Ammon's horn (tissue), 1 donor: Measurements from ENCODE around the gene BTBD10.
A peak's percentile ranks its signal among the peaks of the same experiment; 100 is the strongest.

Experiments
- DNase-seq: peaks from one replicate; pipeline ENCODE4 v3.0.0-alpha.2; 2016; ENCODE audit warnings: low spot score

BTBD10 gene

GRCh38 chr11:13462901-13463778, at the start of gene BTBD10:
BTBD10 (minus strand) TSS chr11:13463222; CDS start chr11:13445124, 18,098 bp downstream.
- peak; percentile 97 for DNase-seq

GRCh38 chr11:13503393-13503792, 40.4 kb upstream of the BTBD10 start:
- no peak for DNase-seq

GRCh38 chr11:13502492-13502891, 39.5 kb upstream of the BTBD10 start:
- DNase-seq: no peak

GRCh38 chr11:13495929-13496328, 32.9 kb upstream of the BTBD10 start, which contains the start of gene PTH:
PTH (minus strand) TSS chr11:13495997; CDS start chr11:13492855, 3,142 bp downstream.
- no peak for DNase-seq

- no peak for DNase-seq
These were observed 31.0 kb upstream of the BTBD10 start for GRCh38 chr11:13494051-13494450.

GRCh38 chr11:13487661-13488030, 24.6 kb upstream of the BTBD10 start:
- DNase-seq: no peak

GRCh38 chr11:13486926-13487660, 24.1 kb upstream of the BTBD10 start:
- DNase-seq: no peak

- DNase-seq: no peak
These were observed 17.2 kb upstream of the BTBD10 start for GRCh38 chr11:13480198-13480597.

GRCh38 chr11:13479688-13480087, 16.7 kb upstream of the BTBD10 start:
- DNase-seq: no peak

GRCh38 chr11:13475091-13475490, 12.1 kb upstream of the BTBD10 start:
- DNase-seq: no peak

- no peak for DNase-seq
These were observed 10.1 kb upstream of the BTBD10 start for GRCh38 chr11:13473013-13473722.

- no peak for DNase-seq
These were observed 5.7 kb upstream of the BTBD10 start for GRCh38 chr11:13468750-13469149.

- peak; percentile 57 for DNase-seq
These were observed 2.9 kb upstream of the BTBD10 start for GRCh38 chr11:13465909-13466371.

GRCh38 chr11:13463779-13464290, 813 bp upstream of the BTBD10 start:
- DNase-seq: no peak

- peak; percentile 56 for DNase-seq
These were observed 616 bp downstream of the BTBD10 start for GRCh38 chr11:13462311-13462900.

- DNase-seq: no peak
These were observed 1.7 kb downstream of the BTBD10 start for GRCh38 chr11:13461291-13461690.

GRCh38 chr11:13450832-13451397, 12.1 kb downstream of the BTBD10 start:
- no peak for DNase-seq

GRCh38 chr11:13449522-13449921, 13.5 kb downstream of the BTBD10 start:
- no peak for DNase-seq

GRCh38 chr11:13448876-13449275, 14.1 kb downstream of the BTBD10 start:
- DNase-seq: peak; percentile 7

GRCh38 chr11:13446444-13446843, 16.6 kb downstream of the BTBD10 start:
- no peak for DNase-seq

- no peak for DNase-seq
These were observed 17.4 kb downstream of the BTBD10 start for GRCh38 chr11:13445588-13445987.
